Ishikawa (cell line): ENCODE results near the gene DLL3.

ENCODE experiments used
- CEBPB ChIP-seq: IDR thresholded peaks from 2 replicates; pipeline ENCODE4 v1.6.1; 2012
- CREB1 ChIP-seq: IDR thresholded peaks from 2 replicates; pipeline ENCODE4 v1.6.1; 2012; ENCODE audit warnings: low read depth
- EP300 ChIP-seq: IDR thresholded peaks from 2 replicates; pipeline ENCODE4 v1.6.1; 2012; ENCODE audit warnings: borderline replicate concordance
- FOXM1 ChIP-seq: IDR thresholded peaks from 2 replicates; pipeline ENCODE4 v1.6.1; 2012; ENCODE audit warnings: low read depth, borderline replicate concordance
- MAX ChIP-seq: IDR thresholded peaks from 2 replicates; pipeline ENCODE4 v1.6.1; 2012
- NFIC ChIP-seq: IDR thresholded peaks from 2 replicates; pipeline ENCODE4 v1.6.1; 2012
- RAD21 ChIP-seq: IDR thresholded peaks from 2 replicates; pipeline ENCODE4 v1.6.1; 2012; ENCODE audit warnings: low read depth
- TAF1 ChIP-seq: IDR thresholded peaks from 2 replicates; pipeline ENCODE4 v1.6.1; 2012; ENCODE audit warnings: low read depth, mild to moderate bottlenecking
- TCF12 ChIP-seq: IDR thresholded peaks from 2 replicates; pipeline ENCODE4 v1.6.1; 2012; ENCODE audit warnings: low read depth
- TEAD4 ChIP-seq: IDR thresholded peaks from 2 replicates; pipeline ENCODE4 v1.6.1; 2012
- YY1 ChIP-seq: IDR thresholded peaks from 2 replicates; pipeline ENCODE4 v1.6.1; 2012; ENCODE audit warnings: low read depth
- ZBTB7A ChIP-seq: IDR thresholded peaks from 2 replicates; pipeline ENCODE4 v1.6.1; 2012; ENCODE audit warnings: low read depth
- TF ChIP-seq, protein P1 (sequence below): IDR thresholded peaks from 2 replicates; pipeline ENCODE4 v1.6.1; 2012
- TF ChIP-seq, protein P2 (sequence below): IDR thresholded peaks from 2 replicates; pipeline ENCODE4 v1.6.1; 2012; ENCODE audit warnings: low read depth, mild to moderate bottlenecking

GRCh38 chr19:39512988-39513387 is 14.2 kb downstream of the DLL3 start:
- no peak for TF ChIP-seq EP300
- no peak for TF ChIP-seq NFIC
- TF ChIP-seq YY1: no peak
- no peak for TF ChIP-seq TAF1
- TF ChIP-seq TCF12: no peak
- no peak for TF ChIP-seq MAX
- no peak for TF ChIP-seq CREB1
- no peak for TF ChIP-seq RAD21
- TF ChIP-seq, protein P1, sequence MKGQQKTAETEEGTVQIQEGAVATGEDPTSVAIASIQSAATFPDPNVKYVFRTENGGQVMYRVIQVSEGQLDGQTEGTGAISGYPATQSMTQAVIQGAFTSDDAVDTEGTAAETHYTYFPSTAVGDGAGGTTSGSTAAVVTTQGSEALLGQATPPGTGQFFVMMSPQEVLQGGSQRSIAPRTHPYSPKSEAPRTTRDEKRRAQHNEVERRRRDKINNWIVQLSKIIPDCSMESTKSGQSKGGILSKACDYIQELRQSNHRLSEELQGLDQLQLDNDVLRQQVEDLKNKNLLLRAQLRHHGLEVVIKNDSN: no peak
- TF ChIP-seq, protein P2, sequence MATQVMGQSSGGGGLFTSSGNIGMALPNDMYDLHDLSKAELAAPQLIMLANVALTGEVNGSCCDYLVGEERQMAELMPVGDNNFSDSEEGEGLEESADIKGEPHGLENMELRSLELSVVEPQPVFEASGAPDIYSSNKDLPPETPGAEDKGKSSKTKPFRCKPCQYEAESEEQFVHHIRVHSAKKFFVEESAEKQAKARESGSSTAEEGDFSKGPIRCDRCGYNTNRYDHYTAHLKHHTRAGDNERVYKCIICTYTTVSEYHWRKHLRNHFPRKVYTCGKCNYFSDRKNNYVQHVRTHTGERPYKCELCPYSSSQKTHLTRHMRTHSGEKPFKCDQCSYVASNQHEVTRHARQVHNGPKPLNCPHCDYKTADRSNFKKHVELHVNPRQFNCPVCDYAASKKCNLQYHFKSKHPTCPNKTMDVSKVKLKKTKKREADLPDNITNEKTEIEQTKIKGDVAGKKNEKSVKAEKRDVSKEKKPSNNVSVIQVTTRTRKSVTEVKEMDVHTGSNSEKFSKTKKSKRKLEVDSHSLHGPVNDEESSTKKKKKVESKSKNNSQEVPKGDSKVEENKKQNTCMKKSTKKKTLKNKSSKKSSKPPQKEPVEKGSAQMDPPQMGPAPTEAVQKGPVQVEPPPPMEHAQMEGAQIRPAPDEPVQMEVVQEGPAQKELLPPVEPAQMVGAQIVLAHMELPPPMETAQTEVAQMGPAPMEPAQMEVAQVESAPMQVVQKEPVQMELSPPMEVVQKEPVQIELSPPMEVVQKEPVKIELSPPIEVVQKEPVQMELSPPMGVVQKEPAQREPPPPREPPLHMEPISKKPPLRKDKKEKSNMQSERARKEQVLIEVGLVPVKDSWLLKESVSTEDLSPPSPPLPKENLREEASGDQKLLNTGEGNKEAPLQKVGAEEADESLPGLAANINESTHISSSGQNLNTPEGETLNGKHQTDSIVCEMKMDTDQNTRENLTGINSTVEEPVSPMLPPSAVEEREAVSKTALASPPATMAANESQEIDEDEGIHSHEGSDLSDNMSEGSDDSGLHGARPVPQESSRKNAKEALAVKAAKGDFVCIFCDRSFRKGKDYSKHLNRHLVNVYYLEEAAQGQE: no peak
- TF ChIP-seq TEAD4: no peak
- no peak for TF ChIP-seq CEBPB
- TF ChIP-seq ZBTB7A: no peak
- TF ChIP-seq FOXM1: no peak
